CD4-positive, alpha-beta T cell treated with Interferon gamma for 1 hour (primary cell): Measurements from ENCODE around the gene GIGYF2.

Experiments
- DNase-seq: peaks from one replicate; pipeline ENCODE4 v3.0.0-alpha.2; 2020

The GIGYF2 gene

GRCh38 chr2:232883116-232883721 lies 186.1 kb downstream of the GIGYF2 start:
- no peak for DNase-seq

GRCh38 chr2:232884001-232884421 lies 186.9 kb downstream of the GIGYF2 start:
- no peak for DNase-seq

GRCh38 chr2:232884549-232885263 lies 187.6 kb downstream of the GIGYF2 start:
- DNase-seq, result no peak

- no peak for DNase-seq
Measured at GRCh38 chr2:232885264-232885961, 188.3 kb downstream of the GIGYF2 start.

- no peak for DNase-seq
Measured at GRCh38 chr2:232886176-232886575, 189.0 kb downstream of the GIGYF2 start.

GRCh38 chr2:232886632-232887031 lies 189.5 kb downstream of the GIGYF2 start:
- DNase-seq, result no peak

- DNase-seq, result no peak
Measured at GRCh38 chr2:232887171-232887850, 190.2 kb downstream of the GIGYF2 start.

GRCh38 chr2:232888099-232888836 lies 191.1 kb downstream of the GIGYF2 start:
- DNase-seq, result no peak

- DNase-seq, result no peak
Measured at GRCh38 chr2:232888839-232889529, 191.9 kb downstream of the GIGYF2 start.

GRCh38 chr2:232889876-232890401 lies 192.8 kb downstream of the GIGYF2 start:
- no peak for DNase-seq

- DNase-seq, result no peak
Measured at GRCh38 chr2:232890536-232890895, 193.4 kb downstream of the GIGYF2 start.

GRCh38 chr2:232890896-232891601 lies 193.9 kb downstream of the GIGYF2 start:
- DNase-seq, result no peak

- no peak for DNase-seq
Measured at GRCh38 chr2:232891621-232892071, 194.5 kb downstream of the GIGYF2 start.

- DNase-seq, result no peak
Measured at GRCh38 chr2:232892221-232892620, 195.1 kb downstream of the GIGYF2 start.

GRCh38 chr2:232892843-232893242 lies 195.7 kb downstream of the GIGYF2 start:
- no peak for DNase-seq

GRCh38 chr2:232893834-232894233 lies 196.7 kb downstream of the GIGYF2 start:
- DNase-seq, result no peak

GRCh38 chr2:232894251-232894650 lies 197.1 kb downstream of the GIGYF2 start:
- no peak for DNase-seq

GRCh38 chr2:232894746-232895145 lies 197.6 kb downstream of the GIGYF2 start:
- no peak for DNase-seq

GRCh38 chr2:232896111-232896510 lies 199.0 kb downstream of the GIGYF2 start:
- no peak for DNase-seq

GRCh38 chr2:232896720-232897597 lies 199.8 kb downstream of the GIGYF2 start:
- DNase-seq, result no peak
